Central memory CD8-positive, alpha-beta T cell (primary cell): ENCODE data around the gene CA11.
"Not testable (repeated sequence)": the region's sequence is repeated elsewhere in the genome, so short reads cannot be mapped to it uniquely, and the experiment has no call there.

Source experiments
- ATAC-seq: fragments of 150-1000 bp; cut with Tn5 transposase; replicated peaks from 2 replicates; pipeline ENCODE4 v1.10.0; 2022; ENCODE audit warnings: mild to moderate bottlenecking, moderate FRiP score, moderate number of reproducible peaks; ENCODE audit not compliant: poor library complexity, severe bottlenecking; ENCODE audit errors: extremely low read depth
- DNase-seq, 2 donors: peaks; one replicate each; pipeline ENCODE4 v3.0.0; 2021; ENCODE audit warnings: low spot score in 2 of 2
- H3K27ac Mint-ChIP-seq: one replicate; pipeline ENCODE4 v1.8.0; 2022; ENCODE audit warnings: low read depth, mild to moderate bottlenecking, moderate library complexity, mixed read lengths
- H3K27me3 Mint-ChIP-seq: one replicate; pipeline ENCODE4 v1.8.0; 2022; ENCODE audit warnings: mixed read lengths
- H3K36me3 Mint-ChIP-seq: one replicate; pipeline ENCODE4 v1.8.0; 2022; ENCODE audit warnings: mild to moderate bottlenecking, moderate library complexity, mixed read lengths; ENCODE audit not compliant: insufficient read depth
- H3K4me1 Mint-ChIP-seq: one replicate; pipeline ENCODE4 v1.8.0; 2022; ENCODE audit warnings: mixed read lengths
- H3K4me3 Mint-ChIP-seq: one replicate; pipeline ENCODE4 v1.8.0; 2022; ENCODE audit warnings: mild to moderate bottlenecking, moderate library complexity, mixed read lengths
- H3K9me3 Mint-ChIP-seq: one replicate; pipeline ENCODE4 v1.8.0; 2022; ENCODE audit warnings: mixed read lengths

The CA11 gene

DNA sequence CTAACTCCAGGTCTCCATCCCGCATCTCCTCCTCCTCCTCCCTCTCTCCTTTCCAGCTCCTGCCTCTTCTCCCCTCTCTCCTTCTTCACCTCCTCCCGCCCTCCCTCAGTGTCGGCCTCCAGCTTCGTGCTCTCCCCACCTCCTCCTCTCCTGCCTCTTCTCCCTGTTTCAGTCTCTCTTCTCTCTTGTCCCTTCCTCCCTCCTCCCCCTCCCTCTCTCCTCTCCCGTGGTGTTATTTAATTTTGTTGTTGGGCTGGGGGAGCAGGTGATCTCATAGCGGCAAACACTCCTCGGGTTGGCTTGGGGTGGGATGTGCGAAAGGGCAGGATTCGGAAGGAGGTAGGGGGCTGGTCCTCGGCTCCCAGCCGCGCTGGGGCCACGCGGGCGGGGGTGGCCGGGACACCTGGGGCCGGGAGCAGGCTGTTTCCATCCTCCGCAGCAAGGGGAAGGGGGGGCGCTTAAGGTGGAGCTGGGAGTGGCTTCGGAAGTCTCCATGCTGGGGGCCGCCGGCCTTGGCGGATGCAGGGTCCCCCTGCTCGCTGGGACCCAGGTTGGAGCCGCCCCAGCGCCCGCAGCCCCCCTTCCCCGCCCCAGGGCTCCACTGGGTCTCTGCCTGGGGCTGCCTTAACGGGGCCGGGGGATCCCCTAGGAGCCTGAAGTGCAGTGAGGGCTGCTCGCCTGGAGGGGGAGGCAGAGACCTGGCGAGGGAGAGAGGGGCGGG lies at the start of gene CA11:
Gene CA11, minus strand, starts transcription at position 187 of the 721 bp plus-strand sequence. CDS start 555 bp downstream, outside the sequence.
- Mint-ChIP-seq H3K4me3 (peak within 1 kb of the TSS; percentile 86), H3K9me3 (no peaks in the 10 kb centered on the region), H3K27me3 (no peaks in the 10 kb centered on the region), H3K4me1 (peaks cover 48% of the 10 kb centered on the region), H3K27ac (peak within 1 kb of the TSS; percentile 84), H3K36me3 (peaks cover 11% of the 10 kb centered on the region)
- peak; percentile 75 for ATAC-seq
- DNase-seq, result peak; percentile 91 to 92

DNA sequence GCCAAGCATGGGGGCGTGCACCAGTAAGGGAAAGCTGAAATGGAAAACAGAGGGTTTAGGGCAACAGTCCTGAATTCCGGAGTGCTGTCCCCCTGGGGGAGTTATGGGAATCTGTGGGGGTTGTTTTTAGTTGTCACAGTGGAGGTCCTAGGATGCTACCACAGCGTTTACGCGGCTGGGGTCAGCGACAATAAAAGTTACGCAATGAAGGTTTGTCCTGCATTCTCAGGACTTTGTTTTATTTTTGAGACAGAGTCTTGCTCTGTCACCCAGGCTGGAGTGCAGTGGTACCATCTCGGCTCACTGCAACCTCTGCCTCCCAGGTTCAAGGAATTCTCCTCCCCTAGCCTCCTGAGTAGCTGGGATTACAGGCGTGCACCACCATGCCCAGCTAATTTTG lies 47.6 kb upstream of the CA11 start:
- not testable (repeated sequence) for ATAC-seq, H3K9me3 Mint-ChIP-seq, H3K4me3 Mint-ChIP-seq, H3K36me3 Mint-ChIP-seq, DNase-seq, H3K27ac Mint-ChIP-seq
- Mint-ChIP-seq H3K27me3 (peaks cover 25% of the 10 kb centered on the region), H3K4me1 (peaks cover 11% of the 10 kb centered on the region)

DNA sequence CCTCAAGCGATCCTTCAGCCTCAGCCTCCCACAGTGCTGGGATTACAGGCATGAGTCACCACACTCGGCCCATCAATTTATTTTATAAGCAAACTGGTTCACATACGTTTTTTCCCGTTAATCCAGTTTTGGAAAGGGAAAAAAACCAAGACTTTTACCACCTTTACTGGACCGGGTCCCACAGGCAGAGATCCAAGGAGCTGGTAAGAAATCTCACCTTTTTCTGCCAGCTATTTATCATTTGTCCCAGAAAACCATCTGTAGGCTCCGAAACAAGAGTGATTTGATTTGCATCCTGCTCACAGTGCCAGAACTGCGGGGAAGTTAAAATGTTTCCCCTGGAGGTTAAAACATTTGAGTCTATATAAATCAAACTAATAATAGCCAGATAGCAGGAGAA lies 43.5 kb upstream of the CA11 start:
- Mint-ChIP-seq H3K4me1 (no peaks in the 10 kb centered on the region), H3K4me3 (no peak overlapping the region), H3K27me3 (no peaks in the 10 kb centered on the region), H3K27ac (no peak overlapping the region), H3K36me3 (no peaks in the 10 kb centered on the region), H3K9me3 (no peaks in the 10 kb centered on the region)
- DNase-seq (no peak), ATAC-seq (no peak)

GRCh38 chr19:48687776-48688175 lies 41.8 kb upstream of the CA11 start:
- no peak overlapping the region for H3K4me3 Mint-ChIP-seq
- no peaks in the 10 kb centered on the region for H3K36me3 Mint-ChIP-seq
- ATAC-seq, result no peak
- H3K27me3 Mint-ChIP-seq, result no peaks in the 10 kb centered on the region
- no peak overlapping the region for H3K27ac Mint-ChIP-seq
- H3K9me3 Mint-ChIP-seq, result no peaks in the 10 kb centered on the region
- DNase-seq, result no peak
- H3K4me1 Mint-ChIP-seq, result no peaks in the 10 kb centered on the region

GRCh38 chr19:48686637-48687036 lies 40.6 kb upstream of the CA11 start:
- H3K27ac Mint-ChIP-seq, DNase-seq, H3K4me3 Mint-ChIP-seq, H3K36me3 Mint-ChIP-seq, H3K4me1 Mint-ChIP-seq, H3K9me3 Mint-ChIP-seq, ATAC-seq, H3K27me3 Mint-ChIP-seq: not testable (repeated sequence)

DNA sequence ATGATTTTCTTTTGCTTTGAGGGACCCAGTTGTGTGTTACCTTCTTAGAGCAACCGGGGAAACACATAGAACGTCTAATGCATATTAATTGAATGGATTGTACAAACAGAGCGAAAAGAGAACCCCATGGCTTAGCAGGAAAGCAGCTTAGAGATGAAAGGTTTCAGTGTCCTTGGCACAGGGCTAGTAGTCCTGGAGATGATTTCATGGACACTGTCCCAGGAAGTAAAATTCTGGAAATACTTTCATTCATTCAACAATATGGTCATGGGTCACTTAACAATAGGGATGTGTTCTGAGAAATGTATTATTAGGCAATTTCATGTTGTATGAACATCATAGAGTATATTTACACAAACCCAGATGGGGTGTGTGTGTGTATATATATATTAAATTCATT lies 40.1 kb upstream of the CA11 start:
- Mint-ChIP-seq H3K27me3 (no peaks in the 10 kb centered on the region), H3K9me3 (no peaks in the 10 kb centered on the region), H3K4me3 (no peak overlapping the region), H3K4me1 (no peaks in the 10 kb centered on the region), H3K36me3 (no peaks in the 10 kb centered on the region), H3K27ac (no peak overlapping the region)
- DNase-seq (no peak), ATAC-seq (no peak)

DNA sequence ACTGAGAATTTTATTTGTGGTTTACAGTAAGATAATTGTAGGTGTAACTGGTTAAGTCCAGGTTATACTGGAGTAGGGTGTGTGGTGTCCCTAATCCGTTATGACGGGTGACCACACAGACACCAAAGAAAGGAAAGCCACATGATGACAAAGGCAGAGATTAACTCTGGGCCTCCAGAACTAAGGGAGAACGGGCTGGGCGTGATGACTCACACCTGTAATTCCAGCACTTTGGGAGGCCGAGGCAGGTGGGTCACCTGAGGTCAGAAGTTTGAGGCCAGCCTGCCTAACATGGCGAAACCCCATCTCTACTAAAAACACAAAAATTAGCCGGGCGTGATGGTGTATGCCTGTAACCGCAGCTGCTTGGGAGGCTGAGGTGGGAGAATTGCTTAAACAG lies 39.6 kb upstream of the CA11 start:
- H3K4me3 Mint-ChIP-seq, result no peak overlapping the region
- H3K27ac Mint-ChIP-seq, result no peak overlapping the region
- ATAC-seq (no peak), DNase-seq (no peak)
- H3K9me3 Mint-ChIP-seq, result no peaks in the 10 kb centered on the region
- H3K36me3 Mint-ChIP-seq, result no peaks in the 10 kb centered on the region
- H3K27me3 Mint-ChIP-seq, result no peaks in the 10 kb centered on the region
- no peaks in the 10 kb centered on the region for H3K4me1 Mint-ChIP-seq

- Mint-ChIP-seq H3K27ac (no peak overlapping the region), H3K36me3 (no peaks in the 10 kb centered on the region), H3K4me3 (no peak overlapping the region), H3K27me3 (no peaks in the 10 kb centered on the region), H3K9me3 (no peaks in the 10 kb centered on the region), H3K4me1 (no peaks in the 10 kb centered on the region)
- no peak for DNase-seq
- ATAC-seq, result no peak
These were observed 37.4 kb upstream of the CA11 start for GRCh38 chr19:48683349-48683748.

GRCh38 chr19:48681127-48681470 lies 35.1 kb upstream of the CA11 start:
- Mint-ChIP-seq H3K9me3 (no peaks in the 10 kb centered on the region), H3K4me1 (no peaks in the 10 kb centered on the region), H3K27ac (no peak overlapping the region), H3K4me3 (no peak overlapping the region), H3K36me3 (no peaks in the 10 kb centered on the region), H3K27me3 (no peaks in the 10 kb centered on the region)
- DNase-seq (no peak), ATAC-seq (no peak)

DNA sequence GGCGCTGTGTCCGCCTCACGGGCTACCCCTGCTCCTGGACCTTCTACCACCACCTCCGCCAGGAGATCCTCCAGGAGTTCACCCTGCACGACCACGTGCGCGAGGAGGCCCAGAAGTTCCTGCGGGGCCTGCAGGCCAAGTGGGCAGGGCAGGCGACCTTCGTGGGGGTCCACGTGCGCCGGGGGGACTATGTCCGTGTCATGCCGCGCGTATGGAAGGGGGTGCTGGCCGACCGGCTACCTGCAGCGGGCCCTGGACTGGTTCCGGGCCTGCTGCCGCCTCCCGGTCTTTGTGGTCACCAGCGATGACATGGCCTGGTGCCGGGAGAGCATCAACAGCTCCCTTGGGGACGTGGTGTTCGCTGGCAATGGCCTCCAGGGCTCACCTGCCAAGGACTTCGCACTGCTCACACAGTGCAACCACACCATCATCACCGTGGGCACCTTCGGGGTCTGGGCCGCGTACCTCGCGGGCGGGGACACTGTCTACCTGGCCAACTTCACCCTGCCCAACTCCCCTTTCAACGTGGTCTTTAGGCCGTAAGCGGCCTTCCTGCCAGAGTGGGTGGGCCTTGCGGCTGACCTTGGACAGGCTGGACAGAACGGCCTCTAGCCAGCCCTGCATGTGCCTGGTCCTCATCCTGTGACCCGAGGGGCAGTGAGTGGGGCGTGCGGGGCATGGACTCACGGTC lies 34.6 kb upstream of the CA11 start:
- ATAC-seq (no peak), DNase-seq (no peak)
- H3K27ac Mint-ChIP-seq, result no peak overlapping the region
- no peak overlapping the region for H3K4me3 Mint-ChIP-seq
- H3K36me3 Mint-ChIP-seq, result no peaks in the 10 kb centered on the region
- no peaks in the 10 kb centered on the region for H3K27me3 Mint-ChIP-seq
- H3K9me3 Mint-ChIP-seq, result no peaks in the 10 kb centered on the region
- peaks cover 1% of the 10 kb centered on the region for H3K4me1 Mint-ChIP-seq

GRCh38 chr19:48680006-48680405 lies 34.0 kb upstream of the CA11 start:
- not testable (repeated sequence) for H3K27me3 Mint-ChIP-seq, ATAC-seq, H3K36me3 Mint-ChIP-seq, H3K27ac Mint-ChIP-seq, H3K4me1 Mint-ChIP-seq, H3K4me3 Mint-ChIP-seq, DNase-seq, H3K9me3 Mint-ChIP-seq

DNA sequence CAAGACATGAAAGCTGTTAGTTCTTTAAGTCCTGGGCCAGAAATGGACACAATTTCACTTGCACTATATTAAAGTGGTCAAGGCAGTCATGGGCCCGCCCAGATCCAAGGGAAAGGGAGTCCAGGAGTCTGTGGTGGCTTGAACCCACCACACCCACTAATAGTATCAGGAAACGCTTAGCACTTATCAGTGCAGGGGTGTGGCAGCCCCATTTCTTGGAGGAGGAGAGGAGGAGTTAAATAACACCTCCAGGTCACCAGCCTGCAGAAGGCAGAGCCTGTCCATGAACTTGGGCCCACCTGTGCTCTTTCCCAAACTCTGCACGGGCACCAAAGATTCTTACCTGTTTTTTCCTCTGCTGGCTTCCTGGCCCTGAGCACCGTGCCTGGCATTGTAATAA lies 32.2 kb upstream of the CA11 start:
- ATAC-seq, result no peak
- H3K4me3 Mint-ChIP-seq, result no peak overlapping the region
- no peak for DNase-seq

GRCh38 chr19:48676887-48677286 lies 30.9 kb upstream of the CA11 start:
- no peaks in the 10 kb centered on the region for H3K9me3 Mint-ChIP-seq
- no peak for ATAC-seq
- H3K36me3 Mint-ChIP-seq, result no peaks in the 10 kb centered on the region
- H3K4me1 Mint-ChIP-seq, result peaks cover 8% of the 10 kb centered on the region
- DNase-seq, result no peak
- H3K27me3 Mint-ChIP-seq, result no peaks in the 10 kb centered on the region
- H3K27ac Mint-ChIP-seq, result no peak overlapping the region
- H3K4me3 Mint-ChIP-seq, result no peak overlapping the region

More for the DNA sequence above, 32.2 kb upstream of the CA11 start:
- H3K4me1 Mint-ChIP-seq, result peaks cover 8% of the 10 kb centered on the region
- no peaks in the 10 kb centered on the region for H3K36me3 Mint-ChIP-seq
- H3K27me3 Mint-ChIP-seq, result no peaks in the 10 kb centered on the region
- no peak overlapping the region for H3K27ac Mint-ChIP-seq
- no peaks in the 10 kb centered on the region for H3K9me3 Mint-ChIP-seq
